Endothelial cell of umbilical vein (primary cell): Measurements from ENCODE around the gene TMEM164.

ENCODE experiments used
- CTCF ChIP-seq, 2 donors: IDR thresholded peaks; 1 replicate in 1 of 2; 2 replicates in 1 of 2; pipeline ENCODE4 v1.5.1; 2011; ENCODE audit warnings: low read length in 2 of 2, mild to moderate bottlenecking in 2 of 2, moderate library complexity in 2 of 2, control low read depth in 1 of 2, inconsistent platforms in 1 of 2, low read depth in 1 of 2; ENCODE audit not compliant: insufficient read depth in 1 of 2; ENCODE audit errors: extremely low read depth in 1 of 2
- EZH2 ChIP-seq: IDR thresholded peaks from 2 replicates; pipeline ENCODE4 v1.6.1; 2012; ENCODE audit warnings: borderline replicate concordance, low read depth, mild to moderate bottlenecking, moderate library complexity, low read length, inconsistent platforms; ENCODE audit not compliant: severe bottlenecking
- FOS ChIP-seq: IDR thresholded peaks from 2 replicates; pipeline ENCODE4 v1.6.1; 2011; ENCODE audit warnings: mild to moderate bottlenecking, low read length, moderate library complexity, borderline replicate concordance; ENCODE audit not compliant: insufficient read depth
- MAX ChIP-seq: IDR thresholded peaks from 2 replicates; pipeline ENCODE4 v1.6.1; 2011; ENCODE audit not compliant: insufficient read depth, insufficient read length

- TF ChIP-seq FOS, result no peak
- TF ChIP-seq CTCF (IDR thresholded peaks at IDR 0.05; ENCODE audit: extremely low read depth in 1 of 2, insufficient read depth in 1 of 2, low read depth in 1 of 2, low read length in 2 of 2), result no peak
- TF ChIP-seq EZH2, result no peak
- no peak for TF ChIP-seq MAX
Observed at GRCh38 chrX:110000000-110000399, 2.9 kb upstream of the TMEM164 start.
